Esophagus muscularis mucosa (tissue), 4 donors: ENCODE results near the gene POLH. TPM values are rescaled to one million over a fixed set of nuclear protein-coding genes. Genes with fewer than 3 reads are reported as not detected.

Source experiments
- DNase-seq: peaks from one replicate; pipeline ENCODE4 v3.0.0-alpha.2; 2017; ENCODE audit errors: extremely low spot score
- H3K27ac ChIP-seq, 4 donors: fragments of 200-600 bp; sonication (generic); replicated peaks in 1 of 4; 1 replicate in 3 of 4; 2 replicates in 1 of 4; pipeline ENCODE4 v1.5.1; 2016 to 2019; ENCODE audit warnings: mild to moderate bottlenecking in 1 of 4
- H3K27me3 ChIP-seq, 4 donors: fragments of 200-600 bp; sonication (generic); one replicate each; pipeline versions ENCODE4 v1.5.1 to v1.6.0; 2016 to 2019
- H3K36me3 ChIP-seq, 4 donors: fragments of 200-600 bp; sonication (generic); one replicate each; pipeline ENCODE4 v1.5.1; 2016 to 2019
- H3K4me1 ChIP-seq, 4 donors: fragments of 200-600 bp; sonication (generic); one replicate each; pipeline ENCODE4 v1.5.1; 2016 to 2019
- H3K4me3 ChIP-seq, 4 donors: fragments of 200-600 bp; sonication (generic); 1 replicate in 2 of 4; 2 replicates in 2 of 4; pipeline ENCODE4 v1.5.1; 2016 to 2019; ENCODE audit warnings: mild to moderate bottlenecking in 4 of 4, moderate library complexity in 1 of 4
- H3K9me3 ChIP-seq, 4 donors: fragments of 200-600 bp; sonication (generic); 1 replicate in 3 of 4; 2 replicates in 1 of 4; pipeline ENCODE4 v1.5.1; 2016 to 2019
- CTCF ChIP-seq, 3 experiments: fragments of 200-600 bp in 2 of 3; fragments of 450-650 bp in 1 of 3; sonication (generic) in 2 of 3; IDR thresholded peaks; one replicate each; pipeline ENCODE4 v1.5.1; 2017 to 2019; ENCODE audit warnings: antibody characterized with exemption in 3 of 3, mild to moderate bottlenecking in 2 of 3, moderate library complexity in 1 of 3
- EP300 ChIP-seq: sonication (generic); formaldehyde crosslinking; IDR thresholded peaks from one replicate; pipeline ENCODE4 v1.6.1; 2017; ENCODE audit warnings: antibody characterized with exemption
- POLR2A ChIP-seq: fragments of 450-650 bp; IDR thresholded peaks from one replicate; pipeline ENCODE4 v1.6.1; 2017; ENCODE audit warnings: antibody characterized with exemption, moderate library complexity, mild to moderate bottlenecking, low read depth
- POLR2AphosphoS5 ChIP-seq, 2 donors: sonication (generic); formaldehyde crosslinking; IDR thresholded peaks; one replicate each; pipeline ENCODE4 v1.6.1; 2017; ENCODE audit warnings: antibody characterized with exemption in 2 of 2
- WGBS: methylation state at CpG from one replicate; pipeline ENCODE4 v1.1.5; 2018; 5-methylcytosine and 5-hydroxymethylcytosine counted together
- intact Hi-C: fragments of 100-400 bp; cut with DNase I; formaldehyde crosslinking; loops from one replicate; pipeline ENCODE4 v1.15.1; 2023
- total RNA-seq, 4 donors: library from RNA; depleted of rRNA; stranded (reverse); fragments of >200 nt; gene quantifications; one replicate each; pipeline versions ENCODE4 v1.1.0 to v1.2.1, GENCODE V29; 2016

Gene POLH
- total RNA-seq, 4 donors from 2014 or later: 6.1 to 9.6 (median 7.7) TPM

- DNase-seq: no peak
- Histone ChIP-seq H3K9me3 (no peaks in the 10 kb centered on the region), H3K27ac (no peak overlapping the region), H3K4me3 (no peak overlapping the region), H3K27me3 (no peaks in the 10 kb centered on the region), H3K36me3 (peaks cover 7 to 80% (median 55%) of the 10 kb centered on the region in 4 donors), H3K4me1 (peaks cover 0 to 8% (median 0%) of the 10 kb centered on the region in 4 donors)
- 98% methylated on average over 5 of the region's 5 CpGs for WGBS
- intact Hi-C loops: no loop called here
- TF ChIP-seq CTCF (IDR thresholded peaks at IDR 0.05) (no peak), POLR2AphosphoS5 (IDR thresholded peaks at IDR 0.05) (no peak)
These were observed 34.4 kb downstream of the POLH start for GRCh38 chr6:43610431-43610830.

GRCh38 chr6:43613721-43614395, 37.9 kb downstream of the POLH start:
- H3K36me3 ChIP-seq: peaks cover 4 to 71% (median 48%) of the 10 kb centered on the region in 4 donors
- intact Hi-C loops: no loop called here
- H3K4me3 ChIP-seq: no peak overlapping the region
- H3K27ac ChIP-seq: no peak overlapping the region
- H3K9me3 ChIP-seq: no peaks in the 10 kb centered on the region
- H3K27me3 ChIP-seq: no peaks in the 10 kb centered on the region
- TF ChIP-seq CTCF (IDR thresholded peaks at IDR 0.05) (no peak), POLR2AphosphoS5 (IDR thresholded peaks at IDR 0.05) (no peak)
- WGBS: 91% methylated on average over 6 of the region's 6 CpGs
- H3K4me1 ChIP-seq: no peaks in the 10 kb centered on the region
- DNase-seq: no peak

GRCh38 chr6:43614396-43614730, 38.4 kb downstream of the POLH start:
- WGBS: 85% methylated on average over 3 of the region's 3 CpGs
- H3K27ac ChIP-seq: no peak overlapping the region
- no peak for DNase-seq
- no peaks in the 10 kb centered on the region for H3K4me1 ChIP-seq
- peaks cover 4 to 74% (median 49%) of the 10 kb centered on the region in 4 donors for H3K36me3 ChIP-seq
- H3K9me3 ChIP-seq: no peaks in the 10 kb centered on the region
- TF ChIP-seq POLR2AphosphoS5 (IDR thresholded peaks at IDR 0.05) (no peak), CTCF (IDR thresholded peaks at IDR 0.05) (no peak), POLR2A (no peak), EP300 (no peak)
- H3K27me3 ChIP-seq: no peaks in the 10 kb centered on the region
- intact Hi-C loops: no loop called here
- H3K4me3 ChIP-seq: no peak overlapping the region

GRCh38 chr6:43616725-43617472, 40.9 kb downstream of the POLH start:
- no peaks in the 10 kb centered on the region for H3K9me3 ChIP-seq
- no peak for TF ChIP-seq EP300
- TF ChIP-seq POLR2A: no peak
- TF ChIP-seq CTCF (IDR thresholded peaks at IDR 0.05): no peak
- no peak for TF ChIP-seq POLR2AphosphoS5 (IDR thresholded peaks at IDR 0.05)
- no peaks in the 10 kb centered on the region for H3K27me3 ChIP-seq
- no peak overlapping the region for H3K27ac ChIP-seq
- H3K4me1 ChIP-seq: no peaks in the 10 kb centered on the region
- DNase-seq: no peak
- WGBS: 96% methylated on average over 9 of the region's 9 CpGs
- no peak overlapping the region for H3K4me3 ChIP-seq
- intact Hi-C loops: no loop called here
- peaks cover 15 to 77% (median 59%) of the 10 kb centered on the region in 4 donors for H3K36me3 ChIP-seq
